Peyer's patch (tissue), 4 donors: Measurements from ENCODE around the gene DENND2A. TPM values are rescaled to one million over a fixed set of nuclear protein-coding genes. Genes with fewer than 3 reads are reported as not detected.

Experiments used
- DNase-seq, 3 donors: peaks; one replicate each; pipeline ENCODE4 v3.0.0-alpha.2; 2017 to 2019
- H3K27ac ChIP-seq, 4 donors: fragments of 200-600 bp; sonication (generic); one replicate each; pipeline ENCODE4 v1.5.1; 2016 to 2019
- H3K27me3 ChIP-seq, 2 donors: fragments of 200-600 bp; sonication (generic); one replicate each; pipeline ENCODE4 v1.5.1; 2019
- H3K36me3 ChIP-seq, 3 donors: fragments of 200-600 bp; sonication (generic); one replicate each; pipeline ENCODE4 v1.5.1; 2016 to 2019
- H3K4me1 ChIP-seq, 4 donors: fragments of 200-600 bp; sonication (generic); one replicate each; pipeline ENCODE4 v1.5.1; 2016 to 2019
- H3K4me3 ChIP-seq, 4 donors: fragments of 200-600 bp; sonication (generic); 1 replicate in 3 of 4; 2 replicates in 1 of 4; pipeline ENCODE4 v1.5.1; 2016 to 2019; ENCODE audit warnings: mild to moderate bottlenecking in 1 of 4
- H3K9me3 ChIP-seq, 4 donors: fragments of 200-600 bp; sonication (generic); one replicate each; pipeline ENCODE4 v1.5.1; 2016 to 2019; ENCODE audit warnings: mild to moderate bottlenecking in 1 of 4
- POLR2A ChIP-seq, 2 donors: fragments of 450-650 bp; IDR thresholded peaks; one replicate each; pipeline ENCODE4 v1.5.1; 2017; ENCODE audit warnings: antibody characterized with exemption in 2 of 2, mild to moderate bottlenecking in 2 of 2, moderate library complexity in 2 of 2
- total RNA-seq, 4 donors: library from RNA; depleted of rRNA; stranded (reverse); fragments of >200 nt; gene quantifications; one replicate each; pipeline ENCODE4 v1.1.0, GENCODE V29; 2016
- TF ChIP-seq, protein P1 (sequence below), 6 experiments: fragments of 450-650 bp in 4 of 6; fragments of 200-600 bp in 2 of 6; sonication (generic) in 1 of 6; IDR thresholded peaks; one replicate each; pipeline ENCODE4 v1.5.1; 2017 to 2019; ENCODE audit warnings: antibody characterized with exemption in 6 of 6, mild to moderate bottlenecking in 3 of 6, moderate library complexity in 1 of 6

Gene DENND2A
- total RNA-seq, 4 donors from 2014 or later = 1.6 to 44.6 (median 8.3) TPM

DNA sequence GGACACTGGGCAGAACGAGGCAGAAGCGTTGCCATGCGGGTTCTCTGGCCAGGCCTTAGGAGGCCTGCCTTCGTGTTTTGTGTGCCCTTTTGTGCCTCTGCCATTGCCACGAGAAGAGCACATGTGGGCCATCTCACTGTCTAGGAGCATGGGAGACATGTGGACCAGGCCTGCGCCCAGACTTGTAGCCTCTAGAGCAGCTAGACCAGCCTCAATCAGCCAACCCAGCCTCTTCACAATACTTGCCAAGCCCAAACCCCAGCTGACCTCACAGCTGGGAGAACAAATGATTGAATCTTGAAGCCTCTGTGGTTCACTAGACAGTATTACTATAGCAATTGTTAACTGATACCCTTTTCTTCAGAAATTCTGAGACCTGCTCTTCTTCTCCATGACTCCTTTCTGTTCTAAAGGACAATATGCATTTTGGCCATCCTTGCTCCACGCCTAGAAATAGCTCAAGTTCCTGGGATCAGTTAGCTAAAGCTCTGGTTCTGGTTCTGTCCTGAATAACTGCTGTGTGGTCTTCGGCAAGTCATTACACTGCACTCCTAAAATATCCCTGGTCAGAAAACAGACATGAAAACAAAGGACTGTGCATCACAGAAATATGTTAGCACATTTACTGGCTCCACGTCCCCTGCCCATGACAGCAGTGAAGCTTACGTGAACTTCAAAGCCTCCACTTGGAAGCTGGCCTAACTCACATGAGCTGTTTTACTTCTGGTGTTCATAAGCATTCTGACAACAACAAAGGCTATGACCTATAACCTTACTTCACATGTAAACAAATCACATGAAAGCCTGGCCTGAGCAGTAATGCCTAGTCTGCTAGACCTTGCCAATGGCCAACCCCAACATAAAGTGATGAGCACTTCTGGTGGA is 89.0 kb downstream of the DENND2A start:
- no peak for DNase-seq

GRCh38 chr7:140546947-140547346 is 93.7 kb downstream of the DENND2A start:
- peak in 1 of 3 donors; percentile 67 for DNase-seq
- Histone ChIP-seq H3K36me3 (no peaks in the 10 kb centered on the region), H3K4me1 (peaks cover 0 to 22% (median 0%) of the 10 kb centered on the region in 4 donors), H3K9me3 (no peaks in the 10 kb centered on the region), H3K4me3 (no peak overlapping the region), H3K27ac (no peak overlapping the region), H3K27me3 (no peaks in the 10 kb centered on the region)
- TF ChIP-seq, protein P1, sequence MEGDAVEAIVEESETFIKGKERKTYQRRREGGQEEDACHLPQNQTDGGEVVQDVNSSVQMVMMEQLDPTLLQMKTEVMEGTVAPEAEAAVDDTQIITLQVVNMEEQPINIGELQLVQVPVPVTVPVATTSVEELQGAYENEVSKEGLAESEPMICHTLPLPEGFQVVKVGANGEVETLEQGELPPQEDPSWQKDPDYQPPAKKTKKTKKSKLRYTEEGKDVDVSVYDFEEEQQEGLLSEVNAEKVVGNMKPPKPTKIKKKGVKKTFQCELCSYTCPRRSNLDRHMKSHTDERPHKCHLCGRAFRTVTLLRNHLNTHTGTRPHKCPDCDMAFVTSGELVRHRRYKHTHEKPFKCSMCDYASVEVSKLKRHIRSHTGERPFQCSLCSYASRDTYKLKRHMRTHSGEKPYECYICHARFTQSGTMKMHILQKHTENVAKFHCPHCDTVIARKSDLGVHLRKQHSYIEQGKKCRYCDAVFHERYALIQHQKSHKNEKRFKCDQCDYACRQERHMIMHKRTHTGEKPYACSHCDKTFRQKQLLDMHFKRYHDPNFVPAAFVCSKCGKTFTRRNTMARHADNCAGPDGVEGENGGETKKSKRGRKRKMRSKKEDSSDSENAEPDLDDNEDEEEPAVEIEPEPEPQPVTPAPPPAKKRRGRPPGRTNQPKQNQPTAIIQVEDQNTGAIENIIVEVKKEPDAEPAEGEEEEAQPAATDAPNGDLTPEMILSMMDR (IDR thresholded peaks at IDR 0.05) = no peak
- no peak for TF ChIP-seq POLR2A (IDR thresholded peaks at IDR 0.05)

More for the DNA sequence above, 89.0 kb downstream of the DENND2A start:
- no peak overlapping the region for H3K27ac ChIP-seq
- H3K4me1 ChIP-seq = peaks cover 0 to 3% (median 0%) of the 10 kb centered on the region in 4 donors
- no peaks in the 10 kb centered on the region for H3K9me3 ChIP-seq
- H3K36me3 ChIP-seq = no peaks in the 10 kb centered on the region
- TF ChIP-seq POLR2A (IDR thresholded peaks at IDR 0.05) = no peak
- TF ChIP-seq, protein P1 (IDR thresholded peaks at IDR 0.05) = no peak
- H3K4me3 ChIP-seq = no peak overlapping the region
- no peaks in the 10 kb centered on the region for H3K27me3 ChIP-seq

DNA sequence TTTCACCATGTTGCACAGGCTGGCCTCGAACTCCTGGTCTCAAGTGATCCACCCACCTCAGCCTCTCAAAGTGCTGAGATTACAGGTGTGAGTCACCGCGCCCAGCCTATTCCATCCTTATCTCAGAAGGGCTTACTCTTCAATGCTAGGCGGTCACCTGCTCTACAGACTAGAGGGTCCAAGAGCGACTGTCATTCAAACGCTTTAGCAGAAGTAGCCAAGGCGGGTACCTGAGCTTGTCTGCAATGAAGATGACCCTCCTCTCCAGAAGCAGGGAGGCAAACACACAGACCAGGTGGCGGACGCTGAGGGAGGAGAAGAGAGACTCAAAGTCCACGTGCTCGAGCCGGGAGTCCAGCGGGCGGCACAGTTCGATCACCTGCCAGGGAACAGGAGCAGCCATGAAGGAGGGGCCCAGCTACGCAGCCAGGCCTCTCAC is 96.2 kb downstream of the DENND2A start:
- Histone ChIP-seq H3K27me3 (no peaks in the 10 kb centered on the region), H3K4me1 (peaks cover 0 to 34% (median 0%) of the 10 kb centered on the region in 4 donors), H3K9me3 (no peaks in the 10 kb centered on the region), H3K36me3 (no peaks in the 10 kb centered on the region), H3K4me3 (no peak overlapping the region), H3K27ac (peak overlapping the region in 2 of 4 donors; percentile 59 to 65)
- DNase-seq = peak in 2 of 3 donors; percentile 87 to 93
- TF ChIP-seq, protein P1 (IDR thresholded peaks at IDR 0.05) = no peak
- TF ChIP-seq POLR2A (IDR thresholded peaks at IDR 0.05) = peak in 1 of 2 donors; percentile 21

- TF ChIP-seq POLR2A (IDR thresholded peaks at IDR 0.05) = no peak
- TF ChIP-seq, protein P1 (IDR thresholded peaks at IDR 0.05) = no peak
- Histone ChIP-seq H3K27me3 (no peaks in the 10 kb centered on the region), H3K4me1 (peaks cover 0 to 34% (median 0%) of the 10 kb centered on the region in 4 donors), H3K36me3 (no peaks in the 10 kb centered on the region), H3K9me3 (no peaks in the 10 kb centered on the region), H3K27ac (peak overlapping the region in 2 of 4 donors; percentile 67 to 71), H3K4me3 (no peak overlapping the region)
- peak in 1 of 3 donors; percentile 59 for DNase-seq
These were observed 98.4 kb downstream of the DENND2A start for GRCh38 chr7:140542228-140542603.

- Histone ChIP-seq H3K9me3 (no peaks in the 10 kb centered on the region), H3K27me3 (no peaks in the 10 kb centered on the region), H3K27ac (peak overlapping the region; percentile 7 to 71 (median 55)), H3K36me3 (no peaks in the 10 kb centered on the region), H3K4me3 (no peak overlapping the region), H3K4me1 (peaks cover 0 to 31% (median 0%) of the 10 kb centered on the region in 4 donors)
- TF ChIP-seq, protein P1 (IDR thresholded peaks at IDR 0.05) = no peak
- TF ChIP-seq POLR2A (IDR thresholded peaks at IDR 0.05) = no peak
- DNase-seq = peak in 2 of 3 donors; percentile 74 to 80
These were observed 98.9 kb downstream of the DENND2A start for GRCh38 chr7:140541513-140542227.
